ENCODE data around the gene ADTRP.

Gene ADTRP

GRCh38 chr6:11756292-11756691 lies 22.3 kb downstream of the ADTRP start:
- no peak for DNase-seq (ENCODE audit: extremely low read depth, low read depth)
- TF ChIP-seq CTCF (IDR thresholded peaks at IDR 0.05; ENCODE audit: low read depth, low read length): no peak

- TF ChIP-seq CTCF (IDR thresholded peaks at IDR 0.05; ENCODE audit: low read depth, low read length): no peak
- DNase-seq (ENCODE audit: extremely low read depth, low read depth): no peak
Measured at GRCh38 chr6:11755725-11756124, 22.9 kb downstream of the ADTRP start.

GRCh38 chr6:11754625-11755271 lies 23.9 kb downstream of the ADTRP start:
- DNase-seq (ENCODE audit: extremely low read depth, low read depth): no peak
- no peak for TF ChIP-seq CTCF (IDR thresholded peaks at IDR 0.05; ENCODE audit: low read depth, low read length)

- TF ChIP-seq CTCF (IDR thresholded peaks at IDR 0.05; ENCODE audit: low read depth, low read length): no peak
- DNase-seq (ENCODE audit: extremely low read depth, low read depth): no peak
Measured at GRCh38 chr6:11753798-11754197, 24.8 kb downstream of the ADTRP start.

GRCh38 chr6:11752360-11752759 lies 26.2 kb downstream of the ADTRP start:
- no peak for TF ChIP-seq CTCF (IDR thresholded peaks at IDR 0.05; ENCODE audit: low read depth, low read length)
- no peak for DNase-seq (ENCODE audit: extremely low read depth, low read depth)

- no peak for TF ChIP-seq CTCF (IDR thresholded peaks at IDR 0.05; ENCODE audit: low read depth, low read length)
- no peak for DNase-seq (ENCODE audit: extremely low read depth, low read depth)
Measured at GRCh38 chr6:11750682-11751081, 27.9 kb downstream of the ADTRP start.

- no peak for TF ChIP-seq CTCF (IDR thresholded peaks at IDR 0.05; ENCODE audit: low read depth, low read length)
- DNase-seq (ENCODE audit: extremely low read depth, low read depth): no peak
Measured at GRCh38 chr6:11748591-11749210, 29.9 kb downstream of the ADTRP start.
